ENCODE measurements around the gene PIK3CA.
"Not testable (repeated sequence)": the region's sequence is repeated elsewhere in the genome, so short reads cannot be mapped to it uniquely, and the experiment has no call there.

PIK3CA gene

GRCh38 chr3:179215550-179215949 lies 67.4 kb downstream of the PIK3CA start:
- not testable (repeated sequence) for DNase-seq

GRCh38 chr3:179218213-179218612 lies 70.1 kb downstream of the PIK3CA start:
- DNase-seq, result not testable (repeated sequence)

GRCh38 chr3:179223548-179223947 lies 75.4 kb downstream of the PIK3CA start:
- DNase-seq, result no peak

GRCh38 chr3:179224584-179224983 lies 76.4 kb downstream of the PIK3CA start:
- DNase-seq, result no peak

- DNase-seq, result no peak
Measured at GRCh38 chr3:179227349-179227748, 79.2 kb downstream of the PIK3CA start.

GRCh38 chr3:179229177-179229576 lies 81.0 kb downstream of the PIK3CA start:
- no peak for DNase-seq

- no peak for DNase-seq
Measured at GRCh38 chr3:179233043-179233442, 84.9 kb downstream of the PIK3CA start.

- DNase-seq, result no peak
Measured at GRCh38 chr3:179234199-179234598, 86.0 kb downstream of the PIK3CA start.

GRCh38 chr3:179236669-179237301 lies 88.6 kb downstream of the PIK3CA start:
- no peak for DNase-seq

- DNase-seq, result not testable (repeated sequence)
Measured at GRCh38 chr3:179240299-179240698, 92.1 kb downstream of the PIK3CA start.

GRCh38 chr3:179242859-179243258 lies 94.7 kb downstream of the PIK3CA start:
- not testable (repeated sequence) for DNase-seq

GRCh38 chr3:179244878-179245277 lies 96.7 kb downstream of the PIK3CA start:
- DNase-seq, result no peak

GRCh38 chr3:179247289-179248015 lies 99.3 kb downstream of the PIK3CA start:
- no peak for DNase-seq

- DNase-seq, result no peak
Measured at GRCh38 chr3:179250803-179251476, 102.8 kb downstream of the PIK3CA start, which contains the start of gene KCNMB3. KCNMB3 (minus strand) TSS chr3:179251114; CDS start chr3:179250990, 124 bp downstream.

GRCh38 chr3:179256813-179257212 lies 108.7 kb downstream of the PIK3CA start:
- DNase-seq, result no peak

GRCh38 chr3:179257742-179258141 lies 109.6 kb downstream of the PIK3CA start:
- not testable (repeated sequence) for DNase-seq

GRCh38 chr3:179258820-179259219 lies 110.7 kb downstream of the PIK3CA start:
- DNase-seq, result no peak

- DNase-seq, result not testable (repeated sequence)
Measured at GRCh38 chr3:179259959-179260756, 112.0 kb downstream of the PIK3CA start.

- peak; percentile 61 for DNase-seq
Measured at GRCh38 chr3:179260949-179261765, 113.0 kb downstream of the PIK3CA start.

- DNase-seq, result no peak
Measured at GRCh38 chr3:179263134-179263533, 115.0 kb downstream of the PIK3CA start.

- DNase-seq, result no peak
Measured at GRCh38 chr3:179264449-179264848, 116.3 kb downstream of the PIK3CA start.

GRCh38 chr3:179265092-179265491 lies 116.9 kb downstream of the PIK3CA start:
- no peak for DNase-seq
